Endothelial cell of umbilical vein (primary cell): ENCODE data around the gene ABHD13.

Experiments
- POLR2AphosphoS5 ChIP-seq: IDR thresholded peaks from 2 replicates; pipeline ENCODE4 v1.6.1; 2012; ENCODE audit warnings: low read depth, mild to moderate bottlenecking, control low read depth, low read length, moderate library complexity; ENCODE audit not compliant: insufficient read depth
- TF ChIP-seq, protein P1 (sequence below), 2 donors: IDR thresholded peaks; 1 replicate in 1 of 2; 2 replicates in 1 of 2; pipeline ENCODE4 v1.5.1; 2011; ENCODE audit warnings: low read length in 2 of 2, mild to moderate bottlenecking in 2 of 2, moderate library complexity in 2 of 2, control low read depth in 1 of 2, inconsistent platforms in 1 of 2, low read depth in 1 of 2; ENCODE audit not compliant: insufficient read depth in 1 of 2; ENCODE audit errors: extremely low read depth in 1 of 2

DNA sequence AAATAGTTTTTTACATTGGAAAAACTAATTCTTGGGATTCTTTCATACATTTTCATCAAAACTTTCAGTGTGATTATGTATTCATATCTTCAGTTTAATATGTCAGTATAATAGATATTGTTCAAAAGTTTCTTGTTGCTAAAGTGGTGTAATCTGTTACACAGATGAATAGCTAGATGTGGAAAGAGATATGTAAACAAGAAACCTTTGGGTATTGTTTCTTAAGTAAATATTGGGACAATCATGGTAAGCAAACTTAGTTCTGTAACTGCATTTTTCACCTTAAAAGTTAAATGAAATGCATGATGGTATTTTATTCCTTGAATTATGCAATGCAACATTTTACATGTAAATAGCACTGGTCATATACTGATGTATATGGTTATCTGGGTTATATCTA is 12.2 kb downstream of the ABHD13 start:
- TF ChIP-seq, protein P1, sequence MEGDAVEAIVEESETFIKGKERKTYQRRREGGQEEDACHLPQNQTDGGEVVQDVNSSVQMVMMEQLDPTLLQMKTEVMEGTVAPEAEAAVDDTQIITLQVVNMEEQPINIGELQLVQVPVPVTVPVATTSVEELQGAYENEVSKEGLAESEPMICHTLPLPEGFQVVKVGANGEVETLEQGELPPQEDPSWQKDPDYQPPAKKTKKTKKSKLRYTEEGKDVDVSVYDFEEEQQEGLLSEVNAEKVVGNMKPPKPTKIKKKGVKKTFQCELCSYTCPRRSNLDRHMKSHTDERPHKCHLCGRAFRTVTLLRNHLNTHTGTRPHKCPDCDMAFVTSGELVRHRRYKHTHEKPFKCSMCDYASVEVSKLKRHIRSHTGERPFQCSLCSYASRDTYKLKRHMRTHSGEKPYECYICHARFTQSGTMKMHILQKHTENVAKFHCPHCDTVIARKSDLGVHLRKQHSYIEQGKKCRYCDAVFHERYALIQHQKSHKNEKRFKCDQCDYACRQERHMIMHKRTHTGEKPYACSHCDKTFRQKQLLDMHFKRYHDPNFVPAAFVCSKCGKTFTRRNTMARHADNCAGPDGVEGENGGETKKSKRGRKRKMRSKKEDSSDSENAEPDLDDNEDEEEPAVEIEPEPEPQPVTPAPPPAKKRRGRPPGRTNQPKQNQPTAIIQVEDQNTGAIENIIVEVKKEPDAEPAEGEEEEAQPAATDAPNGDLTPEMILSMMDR (IDR thresholded peaks at IDR 0.05; ENCODE audit: extremely low read depth in 1 of 2, insufficient read depth in 1 of 2, low read depth in 1 of 2, low read length in 2 of 2): no peak
- TF ChIP-seq POLR2AphosphoS5: no peak
